SJCRH30 (cell line): ENCODE data around the gene KRTAP9-7. TPM values are rescaled to one million over a fixed set of nuclear protein-coding genes. Genes with fewer than 3 reads are reported as not detected.
A peak's percentile ranks its signal among the peaks of the same experiment; 100 is the strongest.
"Not testable (repeated sequence)": the region's sequence is repeated elsewhere in the genome, so short reads cannot be mapped to it uniquely, and the experiment has no call there.

Experiments used
- DNase-seq, 2 experiments: peaks; one replicate each; pipeline ENCODE4 v3.0.0-alpha.2; 2015 to 2020
- H3K27ac ChIP-seq: fragments of 250-450 bp; sonication (Bioruptor Pico); 2 replicates; pipeline ENCODE4 v1.5.1; 2020; ENCODE audit warnings: mild to moderate bottlenecking, moderate library complexity
- H3K27me3 ChIP-seq: fragments of 250-450 bp; sonication (Bioruptor Pico); 2 replicates; pipeline ENCODE4 v1.5.1; 2020; ENCODE audit warnings: mild to moderate bottlenecking, moderate library complexity
- H3K36me3 ChIP-seq: fragments of 250-450 bp; sonication (Bioruptor Pico); 2 replicates; pipeline ENCODE4 v1.5.1; 2020; ENCODE audit warnings: mild to moderate bottlenecking, moderate library complexity
- H3K4me1 ChIP-seq: fragments of 250-450 bp; sonication (Bioruptor Pico); 2 replicates; pipeline ENCODE4 v1.5.1; 2020; ENCODE audit warnings: mild to moderate bottlenecking, moderate library complexity
- H3K4me3 ChIP-seq: fragments of 250-450 bp; sonication (Bioruptor Pico); 2 replicates; pipeline ENCODE4 v1.5.1; 2020; ENCODE audit warnings: mild to moderate bottlenecking, moderate library complexity
- H3K9me3 ChIP-seq: fragments of 250-450 bp; sonication (Bioruptor Pico); replicated peaks from 2 replicates; pipeline ENCODE4 v1.5.1; 2020; ENCODE audit warnings: mild to moderate bottlenecking, moderate library complexity
- total RNA-seq: library from RNA; depleted of rRNA; stranded (reverse); fragments of >200 nt; shearing (Covaris generic); gene quantifications from 2 replicates; pipeline ENCODE4 v1.2.3, GENCODE V29; 2014

The KRTAP9-7 gene
- total RNA-seq, 1 experiment from 2014 or later: not detected

GRCh38 chr17:41256291-41256685, 19.2 kb upstream of the KRTAP9-7 start:
- Histone ChIP-seq H3K4me1 (no peaks in the 10 kb centered on the region), H3K4me3 (no peak overlapping the region), H3K36me3 (no peaks in the 10 kb centered on the region), H3K9me3 (no peaks in the 10 kb centered on the region), H3K27ac (no peak overlapping the region), H3K27me3 (no peaks in the 10 kb centered on the region)
- DNase-seq: no peak

- H3K4me3 ChIP-seq: no peak overlapping the region
- H3K27ac ChIP-seq: no peak overlapping the region
- DNase-seq: no peak
- H3K27me3 ChIP-seq: no peaks in the 10 kb centered on the region
- H3K9me3 ChIP-seq: no peaks in the 10 kb centered on the region
- H3K4me1 ChIP-seq: no peaks in the 10 kb centered on the region
- no peaks in the 10 kb centered on the region for H3K36me3 ChIP-seq
These were observed 17.1 kb upstream of the KRTAP9-7 start for GRCh38 chr17:41258406-41258805.

- Histone ChIP-seq H3K27ac (no peak overlapping the region), H3K27me3 (no peaks in the 10 kb centered on the region), H3K4me1 (no peaks in the 10 kb centered on the region), H3K4me3 (no peak overlapping the region), H3K36me3 (no peaks in the 10 kb centered on the region), H3K9me3 (no peaks in the 10 kb centered on the region)
- no peak for DNase-seq
These were observed 12.3 kb upstream of the KRTAP9-7 start for GRCh38 chr17:41263212-41263611.

GRCh38 chr17:41264599-41264998, 10.9 kb upstream of the KRTAP9-7 start:
- no peak for DNase-seq

GRCh38 chr17:41265078-41265477, 10.4 kb upstream of the KRTAP9-7 start, which contains the start of gene KRTAP9-6:
Gene KRTAP9-6, plus strand, starts transcription at chr17:41265378. Its CDS starts 0 bp downstream, at chr17:41265378.
- no peaks in the 10 kb centered on the region for H3K36me3 ChIP-seq
- no peak within 1 kb of the TSS for H3K4me3 ChIP-seq
- H3K27me3 ChIP-seq: no peaks in the 10 kb centered on the region
- DNase-seq: no peak
- H3K4me1 ChIP-seq: no peaks in the 10 kb centered on the region
- no peak within 1 kb of the TSS for H3K27ac ChIP-seq
- no peaks in the 10 kb centered on the region for H3K9me3 ChIP-seq

More at GRCh38 chr17:41264599-41264998, 10.9 kb upstream of the KRTAP9-7 start:
- Histone ChIP-seq H3K27ac (no peak overlapping the region), H3K36me3 (no peaks in the 10 kb centered on the region), H3K4me3 (no peak overlapping the region), H3K9me3 (no peaks in the 10 kb centered on the region), H3K27me3 (no peaks in the 10 kb centered on the region), H3K4me1 (no peaks in the 10 kb centered on the region)

- no peaks in the 10 kb centered on the region for H3K27me3 ChIP-seq
- H3K27ac ChIP-seq: no peak overlapping the region
- DNase-seq: no peak
- H3K4me1 ChIP-seq: no peaks in the 10 kb centered on the region
- no peaks in the 10 kb centered on the region for H3K9me3 ChIP-seq
- H3K4me3 ChIP-seq: no peak overlapping the region
- H3K36me3 ChIP-seq: no peaks in the 10 kb centered on the region
These were observed 7.8 kb upstream of the KRTAP9-7 start for GRCh38 chr17:41267711-41268110.

GRCh38 chr17:41271323-41271722, 4.2 kb upstream of the KRTAP9-7 start:
- not testable (repeated sequence) for H3K4me1 ChIP-seq, DNase-seq, H3K9me3 ChIP-seq, H3K36me3 ChIP-seq, H3K27ac ChIP-seq, H3K27me3 ChIP-seq, H3K4me3 ChIP-seq

GRCh38 chr17:41271858-41272257, 3.6 kb upstream of the KRTAP9-7 start:
- Histone ChIP-seq H3K27ac (no peak overlapping the region), H3K36me3 (no peaks in the 10 kb centered on the region), H3K27me3 (no peaks in the 10 kb centered on the region), H3K4me1 (no peaks in the 10 kb centered on the region), H3K4me3 (no peak overlapping the region), H3K9me3 (no peaks in the 10 kb centered on the region)
- DNase-seq: no peak

- Histone ChIP-seq H3K4me3 (no peak overlapping the region), H3K9me3 (no peaks in the 10 kb centered on the region), H3K27ac (no peak overlapping the region), H3K4me1 (peaks cover 8% of the 10 kb centered on the region; the same call in 1 of the 2 replicates), H3K36me3 (no peaks in the 10 kb centered on the region), H3K27me3 (no peaks in the 10 kb centered on the region)
- no peak for DNase-seq
These were observed 2.9 kb downstream of the KRTAP9-7 start for GRCh38 chr17:41278176-41278955.

GRCh38 chr17:41284043-41284442, 8.5 kb downstream of the KRTAP9-7 start:
- Histone ChIP-seq H3K4me1 (peaks cover 29% of the 10 kb centered on the region), H3K27me3 (no peaks in the 10 kb centered on the region), H3K36me3 (no peaks in the 10 kb centered on the region), H3K4me3 (no peak overlapping the region), H3K9me3 (no peaks in the 10 kb centered on the region), H3K27ac (peak overlapping the region; percentile 27; the same call in 1 of the 2 replicates)
- DNase-seq: peak; percentile 26 to 32

GRCh38 chr17:41284546-41284945, 9.0 kb downstream of the KRTAP9-7 start:
- H3K4me1 ChIP-seq: peaks cover 28% of the 10 kb centered on the region
- no peak for DNase-seq
- no peaks in the 10 kb centered on the region for H3K9me3 ChIP-seq
- H3K27me3 ChIP-seq: no peaks in the 10 kb centered on the region
- H3K36me3 ChIP-seq: no peaks in the 10 kb centered on the region
- no peak overlapping the region for H3K4me3 ChIP-seq
- peak overlapping the region; percentile 22; the same call in 1 of the 2 replicates for H3K27ac ChIP-seq

- Histone ChIP-seq H3K9me3 (no peaks in the 10 kb centered on the region), H3K4me3 (no peak overlapping the region)
- no peak for DNase-seq
These were observed 11.6 kb downstream of the KRTAP9-7 start for GRCh38 chr17:41287050-41287449.

GRCh38 chr17:41294016-41294415, 18.5 kb downstream of the KRTAP9-7 start:
- Histone ChIP-seq H3K27ac (no peak overlapping the region), H3K4me3 (no peak overlapping the region), H3K4me1 (no peaks in the 10 kb centered on the region), H3K27me3 (no peaks in the 10 kb centered on the region), H3K36me3 (no peaks in the 10 kb centered on the region), H3K9me3 (no peaks in the 10 kb centered on the region)
- no peak for DNase-seq

More at GRCh38 chr17:41287050-41287449, 11.6 kb downstream of the KRTAP9-7 start:
- H3K27ac ChIP-seq: no peak overlapping the region
- peaks cover 26% of the 10 kb centered on the region for H3K4me1 ChIP-seq
- H3K36me3 ChIP-seq: no peaks in the 10 kb centered on the region
- H3K27me3 ChIP-seq: no peaks in the 10 kb centered on the region

GRCh38 chr17:41296846-41297245, 21.3 kb downstream of the KRTAP9-7 start:
- no peaks in the 10 kb centered on the region for H3K27me3 ChIP-seq
- H3K9me3 ChIP-seq: no peaks in the 10 kb centered on the region
- no peaks in the 10 kb centered on the region for H3K36me3 ChIP-seq
- H3K27ac ChIP-seq: no peak overlapping the region
- H3K4me3 ChIP-seq: no peak overlapping the region
- H3K4me1 ChIP-seq: no peaks in the 10 kb centered on the region
- no peak for DNase-seq

GRCh38 chr17:41298458-41299135, 23.1 kb downstream of the KRTAP9-7 start:
- no peaks in the 10 kb centered on the region for H3K4me1 ChIP-seq
- no peaks in the 10 kb centered on the region for H3K27me3 ChIP-seq
- DNase-seq: no peak
- no peak overlapping the region for H3K27ac ChIP-seq
- no peaks in the 10 kb centered on the region for H3K36me3 ChIP-seq
- H3K4me3 ChIP-seq: no peak overlapping the region
- no peaks in the 10 kb centered on the region for H3K9me3 ChIP-seq
